ENCODE results near the gene FBRSL1.

DNA sequence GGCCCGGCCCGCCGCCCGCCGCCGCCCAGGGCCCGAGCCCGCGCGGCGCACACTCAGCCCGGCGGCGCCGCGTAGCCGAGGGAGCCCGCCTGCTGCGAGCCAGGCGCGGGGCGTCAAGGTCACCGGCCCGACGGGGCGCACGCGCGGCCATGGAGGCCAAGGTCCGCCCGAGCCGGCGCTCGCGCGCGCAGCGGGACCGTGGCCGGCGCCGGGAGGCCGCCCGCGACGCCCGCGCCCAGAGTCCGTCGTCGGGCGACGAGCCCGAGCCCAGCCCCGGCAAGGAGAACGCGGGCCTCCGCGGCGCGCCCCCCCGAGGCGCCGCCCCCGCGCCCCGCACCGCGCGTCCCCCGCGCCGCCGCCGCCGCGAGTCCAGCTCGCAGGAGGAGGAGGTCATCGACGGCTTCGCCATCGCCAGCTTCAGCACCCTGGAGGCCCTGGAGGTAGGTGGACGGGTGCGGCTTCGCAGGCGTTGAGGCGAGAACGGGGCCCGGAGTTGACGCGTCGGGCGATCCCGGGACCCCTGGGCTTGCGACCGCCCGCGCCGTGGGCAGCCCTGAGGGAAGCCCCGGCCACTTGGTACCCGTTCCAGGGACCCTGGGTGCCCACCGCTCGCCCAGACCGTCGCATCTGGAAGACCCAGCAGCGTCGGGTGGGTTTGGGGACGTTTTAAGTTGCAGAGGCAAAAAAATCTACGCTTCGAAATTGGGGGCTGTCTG, 629 bp downstream of the FBRSL1 start:
- TF ChIP-seq, protein P1, sequence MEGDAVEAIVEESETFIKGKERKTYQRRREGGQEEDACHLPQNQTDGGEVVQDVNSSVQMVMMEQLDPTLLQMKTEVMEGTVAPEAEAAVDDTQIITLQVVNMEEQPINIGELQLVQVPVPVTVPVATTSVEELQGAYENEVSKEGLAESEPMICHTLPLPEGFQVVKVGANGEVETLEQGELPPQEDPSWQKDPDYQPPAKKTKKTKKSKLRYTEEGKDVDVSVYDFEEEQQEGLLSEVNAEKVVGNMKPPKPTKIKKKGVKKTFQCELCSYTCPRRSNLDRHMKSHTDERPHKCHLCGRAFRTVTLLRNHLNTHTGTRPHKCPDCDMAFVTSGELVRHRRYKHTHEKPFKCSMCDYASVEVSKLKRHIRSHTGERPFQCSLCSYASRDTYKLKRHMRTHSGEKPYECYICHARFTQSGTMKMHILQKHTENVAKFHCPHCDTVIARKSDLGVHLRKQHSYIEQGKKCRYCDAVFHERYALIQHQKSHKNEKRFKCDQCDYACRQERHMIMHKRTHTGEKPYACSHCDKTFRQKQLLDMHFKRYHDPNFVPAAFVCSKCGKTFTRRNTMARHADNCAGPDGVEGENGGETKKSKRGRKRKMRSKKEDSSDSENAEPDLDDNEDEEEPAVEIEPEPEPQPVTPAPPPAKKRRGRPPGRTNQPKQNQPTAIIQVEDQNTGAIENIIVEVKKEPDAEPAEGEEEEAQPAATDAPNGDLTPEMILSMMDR (conservative IDR thresholded peaks at IDR 0.05 in 1 of 2, IDR thresholded peaks at IDR 0.05 in 1 of 2; ENCODE audit: extremely low read depth in 1 of 2, insufficient read depth in 1 of 2, low read depth in 1 of 2, low read length in 2 of 2), result no peak
- TF ChIP-seq EZH2 (IDR thresholded peaks at IDR 0.05; ENCODE audit: borderline replicate concordance, low read length), result no peak

Data from mammary epithelial cell (primary cell).